ENCODE measurements around the gene SIRPD.
"Not testable (repeated sequence)": the region's sequence is repeated elsewhere in the genome, so short reads cannot be mapped to it uniquely, and the experiment has no call there.

Gene SIRPD

DNA sequence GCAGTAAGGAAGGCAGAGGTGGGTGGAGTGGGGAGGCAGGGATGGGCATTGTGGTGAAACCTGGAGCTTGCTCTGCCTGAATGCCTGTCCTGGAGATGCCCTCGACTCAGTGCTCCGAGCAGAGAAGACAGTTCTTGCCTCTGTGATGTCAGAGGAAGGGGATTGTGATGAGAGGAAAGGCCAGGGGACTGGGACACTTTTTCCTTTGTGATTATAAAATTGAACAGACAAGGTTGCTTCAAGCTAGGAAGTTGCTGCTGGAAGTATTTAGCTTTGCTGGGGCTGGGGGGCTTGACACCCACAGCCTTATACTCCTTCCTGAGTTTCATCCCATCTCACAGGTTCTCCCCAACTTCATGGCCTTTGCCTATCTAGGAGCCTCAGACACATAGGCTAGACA is at the start of gene SIRPD:
TSS of gene SIRPD (minus strand) at position 101 of the 400 bp plus-strand sequence. CDS start at position 49, 52 bp downstream.
- no peak for DNase-seq

DNA sequence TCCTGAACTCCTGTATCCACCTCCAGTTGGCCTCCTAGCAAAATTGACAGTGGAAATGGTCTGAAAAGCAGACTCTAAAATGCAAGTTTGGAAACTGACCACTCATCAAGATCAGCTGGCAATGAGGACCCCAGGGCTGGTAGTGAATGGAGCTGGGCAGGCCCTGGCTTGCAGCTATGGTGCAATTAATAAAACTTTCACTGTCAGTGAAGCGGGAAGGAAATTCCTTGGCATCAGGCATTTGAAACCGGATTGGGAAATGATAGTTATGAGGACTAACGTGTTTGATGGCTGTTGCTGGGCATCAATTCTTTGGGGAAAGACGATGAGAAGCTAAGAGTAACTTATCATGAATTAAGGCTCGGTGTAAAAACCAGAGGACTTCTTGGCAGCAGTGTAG is 43.2 kb upstream of the SIRPD start:
- no peak for DNase-seq

DNA sequence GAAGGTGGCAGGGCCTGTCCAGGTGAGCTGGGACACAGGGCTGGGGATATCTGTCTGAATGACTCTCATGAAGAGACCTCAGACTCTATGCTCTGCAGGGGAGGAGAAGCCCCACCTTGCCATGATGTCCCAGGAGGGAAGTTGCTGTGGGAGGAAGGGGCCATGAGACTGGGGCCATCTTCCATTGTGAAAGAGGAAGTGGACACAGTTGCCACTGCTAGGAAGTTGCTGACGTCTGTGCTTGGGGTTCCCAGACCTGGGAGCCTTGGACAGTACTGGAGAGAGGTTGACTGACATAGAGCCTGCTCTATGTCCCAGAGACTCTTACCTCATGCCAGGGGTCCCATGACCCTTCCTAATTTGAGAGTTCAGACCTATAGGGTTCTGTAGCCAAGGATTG is 37.8 kb upstream of the SIRPD start:
- DNase-seq: no peak

DNA sequence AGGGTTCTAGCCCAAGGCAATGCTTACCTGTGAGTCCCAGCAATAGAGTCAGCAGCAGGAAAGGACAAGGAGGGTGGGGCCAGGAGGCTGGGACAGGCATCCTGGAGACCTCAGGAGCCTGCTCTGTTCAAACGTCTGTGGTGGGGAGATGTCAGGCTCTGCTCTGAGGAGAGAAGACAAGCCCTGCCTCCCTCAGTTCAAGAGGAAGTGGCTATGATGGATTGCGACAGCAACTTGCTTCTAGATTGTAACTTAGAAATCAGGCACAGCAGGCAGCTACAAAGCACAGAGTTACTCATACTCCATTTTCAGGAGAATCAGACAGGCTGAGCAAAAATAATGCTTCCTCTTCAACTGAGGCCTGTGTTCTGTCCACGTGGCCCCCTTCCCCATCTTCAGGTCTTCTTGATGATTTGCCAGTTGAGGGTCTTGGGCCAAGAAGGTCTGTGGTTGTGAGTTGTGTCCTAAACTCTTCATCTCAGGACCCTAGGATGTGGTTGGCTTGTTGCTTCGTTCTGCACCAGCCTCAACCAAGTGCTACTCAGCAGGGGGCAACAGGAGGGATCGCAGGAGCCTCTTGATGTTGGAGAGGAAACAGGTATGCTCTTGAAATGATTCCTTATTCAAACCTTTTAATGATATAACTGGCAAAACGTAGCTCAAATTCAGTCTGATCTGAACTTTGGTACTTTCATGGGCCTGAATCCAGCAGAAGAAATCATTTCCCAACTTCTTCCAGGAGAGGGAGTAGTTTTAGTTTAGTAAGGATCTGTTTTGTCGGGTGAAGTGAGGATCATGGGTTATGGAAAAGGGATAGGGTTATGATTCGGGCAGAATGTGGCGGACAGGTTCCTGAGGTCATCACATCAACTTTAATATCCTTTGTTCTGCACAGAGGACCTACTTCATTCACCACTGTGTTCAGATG is 31.3 kb upstream of the SIRPD start:
- DNase-seq: no peak

DNA sequence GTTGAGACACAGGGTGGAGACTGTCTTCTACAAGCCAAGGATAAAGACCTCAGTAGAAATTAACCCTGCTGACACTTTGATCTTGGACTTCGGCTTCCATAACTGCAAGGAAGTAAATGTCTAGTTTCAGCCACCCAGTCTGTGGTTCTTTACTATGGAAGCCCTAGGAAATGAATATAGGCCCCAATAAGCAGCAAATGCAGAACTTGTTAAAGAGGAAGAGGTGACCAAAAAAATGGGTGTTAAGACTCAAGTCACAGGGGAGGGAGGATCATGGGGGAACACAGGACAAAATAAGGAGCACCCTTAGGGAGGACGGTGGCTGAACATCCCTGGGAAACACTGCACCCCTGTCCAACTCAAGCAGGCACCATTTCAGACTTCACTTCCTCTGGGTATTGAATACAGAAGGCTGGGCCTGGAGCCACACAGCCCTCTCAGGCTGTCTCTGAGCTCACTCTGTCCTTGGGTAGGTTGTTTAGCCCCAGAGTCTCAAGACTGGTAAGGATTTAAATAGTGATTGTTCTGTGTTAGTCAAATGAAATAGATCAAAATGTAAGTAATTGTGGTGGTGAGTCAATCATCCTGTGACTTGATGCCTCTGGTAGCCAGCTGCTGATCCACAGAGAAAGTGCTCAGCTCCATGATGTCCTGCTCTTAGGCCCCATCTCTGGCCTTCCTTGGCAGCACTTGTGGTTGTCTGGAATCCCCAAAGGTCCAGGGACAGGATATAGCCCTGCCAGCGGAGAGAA is 30.5 kb upstream of the SIRPD start:
- no peak for DNase-seq

DNA sequence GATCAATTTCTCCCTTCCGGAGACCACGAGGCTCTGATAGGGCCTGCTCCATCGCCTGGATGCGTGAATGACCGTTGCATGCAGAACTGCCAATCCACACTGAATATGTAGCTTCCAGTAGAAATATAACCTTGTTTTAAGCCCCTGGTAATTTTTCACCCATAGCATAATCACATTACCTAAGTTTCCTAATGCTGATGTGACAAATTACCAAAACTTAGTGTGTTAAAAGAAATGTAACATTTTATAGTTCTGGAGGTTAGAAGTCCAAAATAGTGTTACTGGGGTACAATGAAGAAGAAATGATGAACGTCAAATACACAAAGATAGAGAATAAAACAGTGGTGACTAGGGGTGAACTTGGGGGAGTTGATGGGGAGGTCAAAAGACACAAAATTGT is 22.0 kb upstream of the SIRPD start:
- DNase-seq: no peak

DNA sequence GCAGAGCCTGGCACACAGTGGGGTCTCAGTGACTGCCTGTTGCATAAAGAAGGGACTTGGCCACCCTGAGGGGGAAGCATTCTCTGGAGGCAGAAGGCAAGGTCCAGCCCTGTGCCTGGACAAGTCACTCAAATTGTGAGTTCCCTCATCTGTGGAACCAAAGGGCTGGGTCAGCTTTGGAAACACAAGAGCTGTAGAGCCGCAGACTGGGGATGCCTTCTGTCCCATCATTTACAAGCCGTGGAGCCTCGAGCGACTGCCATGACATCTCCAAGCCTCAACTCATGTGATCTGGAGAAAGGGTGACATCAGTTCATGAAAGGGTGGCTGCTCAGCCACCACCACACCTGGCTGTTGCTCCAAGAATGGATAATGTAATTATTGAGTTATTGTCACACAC is 20.4 kb upstream of the SIRPD start:
- DNase-seq: no peak

DNA sequence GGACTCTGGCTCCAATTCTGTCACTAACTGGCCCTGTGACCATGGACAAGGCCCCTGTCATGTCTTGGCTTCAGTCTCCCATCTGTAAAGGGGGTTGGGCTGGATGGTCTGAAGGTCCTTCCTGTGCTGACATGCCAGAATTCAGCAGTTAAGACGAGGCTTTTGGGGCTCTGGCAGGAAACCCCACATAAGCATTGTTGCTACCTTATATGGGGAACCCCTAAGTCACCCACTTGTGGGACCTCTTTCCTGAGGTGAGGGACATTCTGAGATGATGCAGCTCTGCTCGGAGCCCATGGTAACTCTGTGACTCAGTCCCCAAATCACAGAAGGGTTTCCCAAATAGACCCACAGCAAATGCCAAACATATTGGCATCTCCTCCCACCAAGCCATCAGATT is 19.8 kb upstream of the SIRPD start:
- DNase-seq: not testable (repeated sequence)

DNA sequence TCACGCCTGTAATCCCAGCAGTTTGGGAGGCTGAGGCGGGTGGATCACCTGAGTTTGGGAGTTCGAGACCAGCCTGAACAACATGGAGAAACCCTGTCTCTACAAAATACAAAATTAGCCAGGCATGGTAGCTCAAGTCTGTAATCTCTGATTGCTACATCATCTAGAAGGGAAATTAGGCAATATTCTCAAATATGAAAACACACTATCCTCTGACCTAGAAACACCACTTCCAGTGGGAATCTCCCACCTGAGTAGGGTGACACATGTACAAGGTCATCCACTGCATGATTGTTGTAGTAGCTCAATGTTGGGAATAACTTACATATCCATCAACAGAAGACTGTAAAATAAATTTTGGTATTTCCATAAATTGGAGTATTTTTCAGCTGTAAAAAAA is 19.1 kb upstream of the SIRPD start:
- DNase-seq: no peak

DNA sequence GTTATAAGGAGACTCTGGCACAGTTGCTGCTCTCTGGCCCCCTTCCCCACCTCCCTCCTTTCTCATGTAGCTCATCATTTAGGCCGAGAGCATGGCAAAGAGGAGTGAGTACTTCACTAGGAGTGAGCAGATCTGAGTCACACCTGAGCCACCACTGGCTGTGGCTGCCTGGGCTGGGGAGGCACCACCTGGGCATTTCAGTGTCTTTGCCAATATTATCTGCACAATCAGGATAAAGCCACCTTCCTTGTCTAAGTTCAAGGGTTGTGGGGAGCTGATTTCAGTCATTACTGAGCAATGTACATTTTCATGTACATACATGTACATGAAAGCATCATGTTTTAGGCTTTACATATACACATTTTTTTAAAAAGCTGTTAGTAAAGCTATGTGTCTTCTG is 18.5 kb upstream of the SIRPD start:
- DNase-seq: not testable (repeated sequence)

DNA sequence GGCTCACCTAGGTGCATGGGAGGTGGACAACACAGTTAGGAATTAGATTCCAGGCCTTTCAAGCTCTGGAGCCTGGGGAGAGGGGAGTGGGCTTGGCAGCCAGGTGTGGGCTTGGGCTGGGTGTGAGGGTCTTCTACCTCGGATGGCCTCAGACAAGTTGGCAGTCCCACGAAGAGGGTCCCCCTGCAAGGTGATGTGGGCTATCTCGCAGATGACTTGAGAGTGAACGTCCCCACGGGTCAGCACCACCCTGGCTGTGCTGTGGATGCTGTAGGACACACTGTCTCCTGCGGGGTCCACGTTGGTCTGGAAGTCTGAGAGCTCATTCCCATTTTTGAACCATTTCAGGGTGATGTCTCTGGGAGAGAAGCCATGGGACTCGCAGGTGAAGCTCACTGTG is 14.1 kb upstream of the SIRPD start:
- not testable (repeated sequence) for DNase-seq

DNA sequence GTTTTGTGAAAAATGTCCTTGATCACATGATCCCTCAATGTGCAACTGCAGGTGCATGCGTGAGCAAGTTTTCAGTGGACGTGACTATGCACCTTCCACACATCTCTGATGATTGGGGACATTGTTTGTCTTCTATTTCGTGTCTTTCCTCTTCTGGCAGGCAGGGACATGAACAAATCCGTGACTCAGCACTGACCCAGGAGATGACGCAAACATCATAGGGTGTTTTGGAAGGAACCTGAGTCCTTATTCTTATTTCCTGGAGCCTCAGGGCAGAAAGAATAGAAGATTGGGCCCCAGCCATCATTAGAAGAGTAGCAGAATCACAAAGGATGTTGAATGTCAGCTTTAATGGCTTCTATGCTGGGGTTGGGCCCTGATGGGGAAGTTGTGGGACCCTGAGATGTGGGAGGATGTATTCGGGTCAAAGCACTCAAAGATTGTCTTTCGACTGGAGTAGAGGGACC is 11.9 kb upstream of the SIRPD start:
- DNase-seq: peak; percentile 18

DNA sequence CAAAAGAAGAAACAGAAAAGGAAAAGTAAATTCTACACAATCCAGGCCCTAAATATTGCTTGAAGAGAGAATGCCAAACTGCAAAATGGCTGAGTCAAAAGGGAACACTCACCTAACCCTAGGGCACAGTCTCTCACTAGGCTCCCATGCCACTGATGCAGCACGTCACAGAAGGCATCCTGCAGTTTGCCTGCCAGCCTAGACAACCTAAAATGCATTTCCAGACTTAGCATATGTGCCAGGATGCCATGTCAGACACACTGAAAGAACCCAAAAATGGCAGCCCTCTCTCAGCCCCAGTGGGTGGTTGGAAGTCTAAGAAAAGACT is 10.6 kb upstream of the SIRPD start:
- DNase-seq: no peak

DNA sequence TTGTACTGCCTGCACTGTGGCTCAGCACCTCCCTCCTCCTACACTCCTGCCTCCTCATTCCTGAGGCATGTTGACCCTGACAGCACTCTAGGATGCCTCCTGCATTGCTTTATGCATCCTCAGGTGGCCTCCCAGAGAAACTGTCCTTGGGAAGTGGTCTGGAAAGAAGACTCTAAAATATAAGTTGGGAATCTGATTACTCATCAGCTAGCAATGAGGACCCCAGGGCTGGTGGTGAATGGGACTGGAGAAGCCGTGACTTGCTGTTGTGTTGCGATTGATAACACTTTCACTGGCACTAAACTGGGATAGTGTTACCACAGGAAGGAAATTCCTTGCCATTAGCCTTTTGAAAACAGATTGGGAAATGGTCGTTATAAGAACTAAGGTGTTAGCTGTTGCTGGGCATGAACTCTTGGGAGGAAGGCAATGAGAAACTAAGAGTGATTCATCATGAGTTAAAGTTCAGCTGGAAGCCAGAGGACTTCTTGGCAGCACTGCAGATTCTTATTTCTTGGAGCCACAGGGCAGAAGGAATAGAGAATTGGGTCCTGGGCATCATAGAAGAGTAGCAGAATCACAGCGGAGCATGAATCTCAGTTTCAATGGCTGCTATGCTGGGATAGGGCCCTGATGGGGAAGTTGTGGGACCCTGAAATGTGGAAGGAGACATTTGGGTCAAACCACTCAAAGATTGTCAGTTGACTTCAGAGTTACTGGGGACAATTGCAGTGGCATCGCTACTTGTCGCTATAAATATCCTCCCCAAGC is 10.1 kb upstream of the SIRPD start:
- peak; percentile 90 for DNase-seq

DNA sequence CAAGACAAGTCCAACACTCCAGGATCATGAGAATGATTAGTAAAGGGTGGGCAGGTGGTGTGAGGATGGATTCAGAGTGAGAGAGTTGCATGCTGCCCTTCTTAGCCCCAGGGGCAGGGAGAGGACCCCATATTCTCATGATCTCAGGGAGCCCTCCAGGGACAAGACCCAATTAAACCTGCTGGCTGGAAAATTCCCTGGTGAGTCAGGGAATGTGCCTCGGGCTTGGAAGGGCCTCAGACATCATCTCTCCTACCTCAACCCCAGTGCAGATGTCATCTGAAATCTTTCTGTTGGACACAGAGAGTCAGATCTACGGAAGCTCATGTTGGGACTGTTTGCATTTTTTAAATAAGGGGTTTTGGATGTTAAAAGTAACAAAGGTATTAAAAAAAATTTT is 9.2 kb upstream of the SIRPD start:
- DNase-seq: peak; percentile 54

DNA sequence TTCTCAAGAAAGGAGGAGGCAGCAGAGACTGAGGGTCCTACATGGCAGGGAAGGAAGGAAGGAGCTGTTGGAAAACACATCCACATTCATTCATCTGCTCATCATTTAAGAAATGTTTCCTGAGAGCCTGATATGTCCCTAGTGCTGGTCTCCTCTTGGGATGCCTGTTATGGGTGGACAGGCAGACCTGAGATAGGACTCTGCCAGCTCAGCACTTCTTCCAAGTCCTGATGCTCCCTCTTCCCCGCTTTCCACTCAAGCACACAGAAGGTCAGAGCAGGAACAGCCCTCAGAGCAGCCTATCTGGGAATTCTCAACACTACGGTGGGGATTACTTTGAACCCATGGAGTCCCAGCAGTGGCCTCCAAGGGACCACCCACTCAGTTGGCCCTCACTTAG is 8.0 kb upstream of the SIRPD start:
- DNase-seq: no peak

DNA sequence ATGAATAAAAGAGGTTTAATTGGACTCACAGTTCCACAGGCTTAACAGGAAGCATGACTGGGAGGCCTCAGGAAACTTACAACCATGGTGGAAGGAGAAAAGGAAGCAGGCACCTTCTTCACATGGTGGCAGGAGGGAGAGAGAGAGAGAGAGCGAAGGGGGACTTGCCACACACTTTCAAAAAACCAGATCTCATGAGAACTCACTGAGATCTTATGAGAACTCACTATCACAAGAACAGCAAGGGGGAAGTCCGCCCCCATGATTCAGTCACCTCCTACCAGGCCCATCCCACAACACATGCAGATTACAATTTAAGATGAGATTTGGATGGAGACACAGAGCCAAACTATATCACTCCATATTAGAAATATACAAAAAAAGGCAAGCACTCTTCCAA is 6.1 kb upstream of the SIRPD start:
- no peak for DNase-seq

DNA sequence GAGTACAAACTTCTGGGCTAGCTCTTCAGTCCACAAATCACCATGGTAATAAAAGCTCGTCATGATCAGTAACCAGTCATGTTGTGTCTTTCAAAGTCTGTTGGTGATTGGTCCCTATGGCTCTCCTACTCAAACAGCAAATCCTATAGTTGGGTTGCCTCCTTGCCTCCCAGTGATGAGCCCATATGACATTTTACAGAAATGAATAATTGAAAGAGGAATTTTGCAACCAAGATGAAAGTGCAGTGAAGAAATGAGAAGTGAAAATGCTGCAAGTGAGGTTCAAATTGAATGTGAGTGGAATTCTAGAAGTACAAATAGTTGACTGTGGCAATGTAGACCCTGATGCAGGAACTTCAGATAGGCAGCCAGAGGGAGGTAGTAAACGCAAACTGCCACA is 5.1 kb upstream of the SIRPD start:
- DNase-seq: no peak

DNA sequence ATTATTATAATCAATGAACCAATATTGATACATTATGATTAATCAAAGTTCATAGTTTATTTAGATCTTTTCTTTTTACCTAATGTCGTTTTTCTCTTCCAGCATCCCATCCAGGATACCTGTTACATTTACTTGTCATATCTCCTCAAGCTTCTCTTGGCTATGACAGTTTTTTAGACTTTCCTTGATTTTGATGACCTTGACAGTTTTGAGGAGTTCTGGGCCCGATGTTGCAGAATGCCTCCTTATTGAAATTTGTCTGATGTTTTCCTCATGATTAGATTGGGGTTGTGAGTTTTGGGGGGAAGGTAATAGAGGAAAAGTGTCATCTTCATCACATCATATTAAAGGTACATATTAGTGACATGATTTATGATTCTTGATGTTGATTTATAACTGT is 3.8 kb upstream of the SIRPD start:
- no peak for DNase-seq

DNA sequence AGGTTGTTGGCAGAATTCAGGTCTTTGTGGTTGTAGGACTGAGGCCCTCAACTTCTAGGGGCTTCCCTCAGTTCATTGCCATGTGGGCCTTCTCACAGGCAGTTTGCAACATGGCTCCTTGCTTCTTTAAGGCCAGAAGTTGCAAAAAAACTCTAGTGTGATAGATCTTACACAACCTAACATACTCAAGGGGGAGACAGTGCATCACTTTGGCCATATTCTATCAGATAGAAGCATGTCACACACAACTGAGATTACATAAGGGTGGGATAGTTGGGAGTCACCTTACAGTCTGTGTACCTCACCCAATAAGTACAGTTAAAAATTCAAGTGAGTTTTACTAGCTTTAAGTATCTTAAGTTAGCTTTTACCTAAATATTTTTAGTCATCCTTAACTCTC is 1.6 kb downstream of the SIRPD start:
- no peak for DNase-seq

DNA sequence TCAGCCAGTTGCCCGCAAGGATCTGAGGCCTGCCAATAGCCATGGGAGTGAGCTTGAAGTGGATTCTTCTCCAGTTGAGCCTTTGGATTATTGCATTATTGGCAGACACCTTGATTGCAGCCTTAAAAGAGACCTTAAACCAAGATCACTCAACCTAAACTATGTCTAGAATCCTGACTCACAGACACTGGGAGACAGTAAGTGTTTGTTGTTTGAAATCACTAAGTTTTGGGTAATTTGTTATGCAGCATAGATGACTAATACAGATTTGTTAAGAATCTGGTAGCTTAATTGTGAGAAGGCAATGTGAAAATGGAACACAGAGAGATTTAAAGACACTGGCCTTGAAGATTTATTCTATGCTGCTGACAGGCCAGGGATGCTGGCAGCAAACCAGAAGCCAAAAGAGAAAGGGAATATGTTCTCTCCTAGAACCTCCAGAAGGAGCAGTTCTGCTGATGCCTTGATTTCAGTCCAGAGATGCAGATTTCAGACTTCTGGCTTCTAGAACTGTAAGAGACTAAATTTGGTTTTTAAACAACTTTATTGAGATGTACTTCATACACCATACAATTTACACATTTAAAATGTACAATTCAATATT is 17.6 kb downstream of the SIRPD start:
- no peak for DNase-seq

DNA sequence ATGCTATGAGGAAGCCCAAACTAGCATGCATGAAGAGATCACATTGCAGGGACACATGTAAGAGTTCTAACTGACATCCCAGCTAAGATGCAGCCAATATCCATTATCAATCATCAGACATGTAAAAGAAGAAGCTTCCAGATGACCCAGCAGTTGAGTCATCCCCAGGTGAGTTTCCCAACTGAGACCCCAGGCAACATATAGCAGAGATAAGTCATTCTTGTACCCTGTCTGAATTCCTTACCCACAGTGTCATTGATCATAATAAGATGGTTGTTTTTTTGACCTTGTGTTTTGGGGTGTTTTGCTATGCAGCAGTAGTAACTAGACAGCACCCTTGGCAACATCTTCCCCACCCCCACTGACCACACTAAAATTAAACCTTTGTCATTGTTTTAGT is 18.9 kb downstream of the SIRPD start:
- DNase-seq: no peak

DNA sequence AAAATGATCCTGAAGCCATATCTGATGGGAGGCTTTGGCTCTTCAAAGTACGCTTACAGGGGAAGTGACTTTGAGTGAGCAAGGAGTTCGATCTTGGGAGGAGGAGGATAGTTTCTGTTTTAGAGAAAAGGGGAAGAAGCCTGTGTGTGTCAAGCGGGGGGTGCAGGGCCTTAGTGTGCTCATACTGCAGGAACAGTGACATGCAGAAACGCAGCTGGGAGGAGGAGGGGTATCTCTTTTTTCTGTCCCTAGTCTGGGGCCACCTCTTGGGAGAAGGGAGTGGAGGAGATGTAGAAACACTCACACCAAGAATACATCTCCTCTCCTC is 19.8 kb downstream of the SIRPD start:
- DNase-seq: no peak
